Activated CD8-positive, alpha-beta memory T cell treated with anti-CD3 and anti-CD28 coated beads for 4 hours (primary cell): Measurements from ENCODE around the gene AXL.
"Not testable (repeated sequence)": the region's sequence is repeated elsewhere in the genome, so short reads cannot be mapped to it uniquely, and the experiment has no call there.

ENCODE experiments used
- DNase-seq, 2 donors: peaks; one replicate each; pipeline ENCODE4 v3.0.0-alpha.2; 2020; ENCODE audit warnings: low read depth in 2 of 2

Gene AXL

GRCh38 chr19:41218615-41219507 lies at the start of gene AXL:
AXL (plus strand) TSS chr19:41219223; CDS start chr19:41219393, 170 bp downstream.
- no peak for DNase-seq

GRCh38 chr19:41172297-41173164 lies 46.5 kb upstream of the AXL start:
- no peak for DNase-seq

GRCh38 chr19:41174297-41174928 lies 44.6 kb upstream of the AXL start:
- DNase-seq = no peak

GRCh38 chr19:41175801-41176777 lies 42.9 kb upstream of the AXL start:
- DNase-seq = no peak

- not testable (repeated sequence) for DNase-seq
These were observed 38.9 kb upstream of the AXL start for GRCh38 chr19:41180173-41180572.

- no peak for DNase-seq
These were observed 31.8 kb upstream of the AXL start for GRCh38 chr19:41186971-41187883.

- DNase-seq = no peak
These were observed 31.1 kb upstream of the AXL start for GRCh38 chr19:41187884-41188279.

- DNase-seq = no peak
These were observed 29.5 kb upstream of the AXL start for GRCh38 chr19:41189425-41190065.

- no peak for DNase-seq
These were observed 26.2 kb upstream of the AXL start, which contains the start of gene CYP2S1 for GRCh38 chr19:41192574-41193429. CYP2S1 (plus strand) TSS chr19:41193219; CDS start chr19:41193265, 46 bp downstream.

- no peak for DNase-seq
These were observed 25.4 kb upstream of the AXL start for GRCh38 chr19:41193430-41194156.

GRCh38 chr19:41194157-41194552 lies 24.9 kb upstream of the AXL start:
- no peak for DNase-seq

GRCh38 chr19:41195675-41196497 lies 23.1 kb upstream of the AXL start:
- DNase-seq = no peak

GRCh38 chr19:41198559-41198958 lies 20.5 kb upstream of the AXL start:
- no peak for DNase-seq

GRCh38 chr19:41203371-41203770 lies 15.7 kb upstream of the AXL start:
- no peak for DNase-seq

GRCh38 chr19:41204338-41204737 lies 14.7 kb upstream of the AXL start:
- peak; percentile 67 to 72 for DNase-seq

- no peak for DNase-seq
These were observed 13.0 kb upstream of the AXL start for GRCh38 chr19:41205995-41206394.

GRCh38 chr19:41206456-41206855 lies 12.6 kb upstream of the AXL start:
- no peak for DNase-seq
